NCI-H1105 treated with DMSO at 0.1 percent for 48 hours (cell line): Measurements from ENCODE around the gene NFIX.

ENCODE experiments used
- DNase-seq: peaks from one replicate; lab custom pipeline; 2025; lab: John Stamatoyannopoulos, UW

NFIX gene

DNA sequence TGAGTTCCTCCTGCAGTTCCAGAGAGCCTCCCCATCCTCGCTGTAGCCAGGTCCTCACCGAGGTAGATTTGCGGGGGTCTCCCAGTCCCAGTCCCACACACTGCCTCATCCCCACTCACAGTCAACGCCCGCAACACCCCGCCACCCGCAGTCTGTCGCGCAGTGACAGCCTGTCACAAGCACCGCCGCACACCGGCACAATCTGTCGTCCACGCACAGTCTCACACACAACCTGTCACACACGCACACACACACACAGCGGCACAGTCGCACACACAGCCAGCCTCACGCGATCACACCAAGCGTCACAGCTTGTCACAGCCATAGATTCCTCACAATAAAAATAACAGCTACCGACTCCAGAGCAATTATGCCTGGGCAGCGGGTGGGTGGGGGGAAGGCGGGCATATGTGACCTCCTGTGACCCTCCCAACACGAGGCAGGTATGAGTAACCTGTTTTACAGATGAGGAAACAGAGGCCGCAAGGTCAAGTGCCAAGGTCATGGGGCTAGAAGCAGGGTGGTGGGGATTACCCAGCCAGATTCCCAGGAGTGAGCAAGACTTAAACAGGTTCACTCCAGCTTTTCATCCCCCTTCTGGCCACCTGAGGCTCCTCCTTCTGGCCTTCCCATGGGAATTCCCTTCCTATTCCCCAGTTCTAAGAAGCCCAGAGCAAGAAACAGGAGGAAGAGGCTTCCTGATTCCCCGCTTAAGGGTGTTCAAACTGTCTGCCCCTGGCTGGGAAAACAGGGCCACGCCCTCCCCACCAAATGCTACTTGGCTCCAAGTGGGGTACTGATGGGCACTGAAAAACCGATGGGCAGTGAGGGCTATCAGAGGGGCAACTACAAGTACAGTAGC, 13.9 kb downstream of the NFIX start:
- DNase-seq = no peak

DNA sequence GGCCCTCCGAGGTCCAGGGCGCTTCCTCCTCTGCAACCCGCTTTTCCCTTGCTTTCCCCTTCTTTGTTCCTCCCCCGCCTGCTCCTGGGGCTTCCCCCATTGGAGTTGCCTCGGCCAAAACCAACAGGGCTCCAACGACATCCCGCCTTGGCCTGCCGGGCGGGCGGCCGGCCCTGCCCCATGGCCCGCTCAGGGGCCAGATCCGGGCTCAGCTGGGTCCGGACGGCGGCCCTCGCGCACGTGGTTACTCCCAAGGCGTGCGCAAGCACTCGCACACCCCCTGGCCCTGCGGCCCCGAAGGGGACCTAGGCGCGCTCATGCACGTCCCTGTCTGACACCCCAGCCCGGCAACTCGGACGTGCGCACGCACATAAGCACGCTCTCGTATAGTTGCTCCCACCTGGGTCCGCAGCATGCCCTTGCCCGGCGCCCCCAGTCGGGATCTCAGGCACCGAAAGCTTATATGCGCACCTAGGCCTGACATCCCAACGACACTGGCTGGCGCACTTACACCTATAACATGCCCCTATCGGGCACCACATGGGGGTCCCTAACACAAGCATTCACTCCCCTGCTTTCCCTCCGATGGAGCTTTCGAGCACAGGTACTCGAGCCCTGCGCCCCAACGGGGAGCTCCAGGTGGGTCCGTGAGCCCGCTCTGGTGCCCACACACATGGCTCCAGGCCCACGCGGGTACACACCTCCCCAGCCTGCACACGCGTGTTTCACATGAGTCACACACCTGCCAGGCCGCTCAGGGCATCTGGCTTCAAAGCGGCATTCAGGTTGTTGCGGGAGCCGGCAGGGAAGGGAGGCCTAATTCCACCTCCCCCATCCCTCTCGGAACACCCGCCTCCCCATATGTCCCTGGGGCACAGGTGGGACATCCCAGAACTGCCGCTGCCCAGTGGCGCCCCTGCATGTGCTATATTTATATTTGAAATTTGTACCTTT, 15.0 kb downstream of the NFIX start:
- no peak for DNase-seq

DNA sequence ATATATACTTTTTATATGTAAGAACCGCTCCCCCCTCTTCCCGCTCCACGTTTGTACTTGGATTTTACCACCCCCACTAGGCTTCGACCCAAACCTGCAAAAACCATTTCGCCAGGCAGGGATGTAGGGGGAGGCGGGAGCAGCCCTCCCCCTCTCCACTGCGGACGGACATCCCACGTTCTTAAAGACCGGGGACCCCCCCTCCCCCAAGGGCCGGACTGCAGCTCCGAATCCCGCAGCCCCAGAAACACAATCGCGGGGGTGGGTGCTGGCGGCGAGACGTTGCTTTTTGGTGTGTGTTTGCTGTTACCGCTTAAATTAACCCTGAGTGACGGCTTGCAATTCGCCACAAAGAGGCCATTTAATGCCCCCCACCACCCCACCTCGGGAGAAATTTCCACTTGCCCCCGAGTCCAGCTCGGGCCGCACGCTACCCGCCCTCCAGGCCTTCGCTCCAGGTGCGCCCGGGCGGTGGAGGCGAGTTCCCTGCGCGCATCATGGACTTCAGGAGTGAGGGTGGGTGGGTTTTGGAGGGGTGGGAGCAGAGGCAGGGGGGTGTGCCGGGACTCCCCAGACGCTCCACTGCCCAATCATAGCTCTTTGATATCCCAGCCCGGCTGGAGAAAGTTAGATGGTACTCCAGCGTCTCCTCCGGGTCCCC, 15.8 kb downstream of the NFIX start:
- no peak for DNase-seq

DNA sequence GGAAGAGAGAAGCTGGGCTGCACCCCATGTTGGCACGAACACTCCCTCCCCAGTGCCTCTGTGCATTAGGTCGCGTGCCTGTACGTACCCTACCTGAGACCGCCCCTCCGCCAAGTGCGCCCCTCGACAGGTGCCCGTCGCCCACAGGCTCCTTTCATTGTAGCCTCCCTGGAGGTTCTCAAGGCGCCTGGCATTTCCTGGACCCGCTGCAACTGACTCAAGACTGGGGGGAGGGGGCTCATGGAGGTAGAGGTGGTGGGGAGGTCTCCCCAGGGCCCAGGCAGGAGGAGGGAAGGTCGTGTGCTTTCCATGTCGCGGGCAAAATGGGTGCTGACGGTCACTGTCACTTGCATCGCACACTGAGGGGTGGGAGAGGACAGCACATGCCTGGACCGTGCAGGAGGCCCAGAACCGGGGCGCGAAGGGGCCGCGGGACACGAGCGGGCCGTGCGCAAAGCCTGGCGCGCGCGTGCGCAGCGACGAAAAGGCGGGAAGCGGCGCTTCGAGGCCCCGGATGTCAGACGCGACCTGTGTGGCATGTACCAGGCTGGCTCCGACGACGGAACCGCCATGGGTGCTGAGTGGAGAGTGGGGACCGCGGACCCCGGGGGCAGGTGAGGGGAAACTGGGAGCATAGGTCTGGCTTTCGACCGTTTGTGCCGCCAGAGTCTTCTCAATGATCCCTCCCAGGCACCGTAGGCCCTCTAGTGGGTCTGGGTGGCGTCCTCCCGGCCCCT, 16.5 kb downstream of the NFIX start:
- DNase-seq = no peak

DNA sequence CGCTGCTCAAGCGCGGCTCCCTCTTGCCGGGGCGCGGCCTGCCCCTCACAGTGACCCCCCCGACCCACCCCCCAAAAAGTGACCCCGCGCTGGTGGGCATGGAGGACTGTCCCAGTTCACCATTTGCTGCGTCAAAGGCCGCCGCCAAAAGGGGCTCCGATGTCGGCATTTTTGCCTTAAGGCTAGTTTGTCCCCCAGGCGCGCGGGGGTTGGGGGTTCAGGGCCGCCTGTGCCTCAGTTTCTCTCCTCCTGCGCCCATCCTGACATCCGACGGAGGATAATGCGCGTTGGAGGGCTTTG, 17.1 kb downstream of the NFIX start:
- DNase-seq = no peak

DNA sequence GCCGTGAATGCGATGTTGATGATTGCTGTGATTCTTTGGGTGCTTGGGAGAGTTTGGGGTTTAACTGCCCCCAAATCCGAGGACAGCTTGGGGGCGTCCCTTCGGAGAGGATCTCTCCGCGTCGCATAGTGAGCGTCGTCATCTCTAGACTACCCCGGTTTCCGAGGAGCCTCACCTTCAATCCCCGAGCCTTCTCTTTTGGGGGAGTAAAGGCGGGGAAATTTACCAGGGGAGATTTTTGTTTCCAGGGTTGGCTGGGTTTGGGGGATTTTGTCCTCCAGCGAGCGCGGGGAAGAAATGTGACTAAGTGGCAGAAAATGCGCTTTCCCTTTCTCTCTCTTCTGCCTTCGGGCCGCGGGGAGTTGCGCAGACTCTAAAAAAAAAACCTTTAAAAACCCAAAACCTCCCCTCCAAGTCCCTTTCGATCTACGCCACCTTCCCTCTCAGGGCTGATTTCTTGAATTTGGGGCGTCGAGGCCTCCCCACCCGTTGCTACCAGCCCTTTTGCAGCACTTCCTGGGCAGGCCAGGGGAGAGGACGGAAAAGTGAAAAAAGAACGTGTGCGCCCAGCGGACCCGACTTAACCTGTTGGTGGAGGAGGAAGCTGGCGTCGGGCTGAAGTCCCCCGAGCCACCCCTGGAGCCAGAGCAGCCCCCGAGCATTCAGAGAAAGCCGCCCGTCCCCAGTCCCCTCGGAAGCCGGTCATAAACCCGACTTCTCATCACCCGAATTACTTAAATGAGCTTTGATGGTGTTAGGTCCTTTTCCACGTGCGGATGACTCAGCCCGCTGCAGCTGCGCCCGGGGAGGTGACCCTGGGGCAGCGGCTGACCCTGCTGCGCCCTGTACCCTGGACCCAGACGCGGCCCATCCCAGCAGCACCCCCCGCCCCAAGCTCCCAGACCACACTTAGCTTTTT, 17.7 kb downstream of the NFIX start:
- no peak for DNase-seq

DNA sequence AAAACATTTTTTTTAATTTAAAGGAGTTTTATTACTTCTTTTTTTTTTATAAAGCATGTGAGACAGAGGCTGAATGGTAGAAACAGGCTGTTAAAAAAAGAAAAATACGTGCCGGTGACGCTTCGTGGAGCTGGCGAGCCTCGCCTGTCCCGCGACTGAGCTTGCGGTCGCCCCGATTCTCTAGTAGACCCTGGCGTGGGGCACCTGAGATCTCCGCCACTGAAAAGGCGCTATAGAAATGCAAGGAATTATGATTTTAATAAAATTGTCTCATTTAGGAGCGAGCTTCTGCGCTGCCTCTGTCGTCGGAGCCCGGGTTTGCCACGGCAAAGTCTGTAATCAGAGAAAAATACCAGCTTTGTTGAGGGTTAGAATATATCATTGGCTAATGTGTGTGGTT, 18.4 kb downstream of the NFIX start:
- no peak for DNase-seq

DNA sequence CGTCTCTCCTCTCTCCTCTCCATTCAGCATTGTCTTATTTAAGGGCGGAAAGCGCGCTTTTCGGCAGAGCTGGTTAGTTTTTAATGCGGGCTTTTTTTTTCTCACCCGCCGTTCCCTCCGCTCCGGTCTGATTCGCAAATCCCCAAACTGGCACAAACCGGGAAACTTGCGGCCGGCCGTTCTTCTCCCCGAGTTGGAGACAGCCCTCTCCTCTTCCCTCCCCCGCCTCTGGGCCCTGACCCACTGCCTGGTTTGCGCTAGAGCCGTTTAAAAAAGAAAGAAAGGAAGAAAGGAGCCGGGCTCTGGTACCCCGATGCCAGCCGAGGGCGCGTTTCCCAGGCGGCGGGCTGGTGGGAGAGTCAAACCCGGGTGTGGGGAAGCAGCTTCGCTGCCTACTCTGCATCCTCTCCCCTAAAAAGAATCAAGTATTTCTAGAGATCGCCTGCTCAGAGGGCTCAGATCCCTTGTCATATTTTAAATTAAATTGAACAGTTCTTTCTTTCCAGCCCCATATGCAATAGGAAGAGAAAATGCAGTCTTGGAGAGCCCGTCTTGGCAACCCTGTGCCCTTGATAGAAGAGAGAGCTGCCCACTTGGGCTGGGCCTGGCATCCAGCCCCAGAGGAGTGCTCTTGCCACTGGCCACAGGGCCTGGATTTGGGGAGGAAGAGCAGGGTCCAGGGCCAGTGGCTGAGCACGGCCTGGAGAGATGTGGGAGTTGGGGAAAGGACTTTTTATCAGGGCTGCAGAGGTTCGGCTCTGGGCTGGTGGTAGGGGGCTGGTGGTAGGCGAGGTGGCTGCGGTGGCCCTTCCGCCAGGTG, 19.0 kb downstream of the NFIX start:
- no peak for DNase-seq

DNA sequence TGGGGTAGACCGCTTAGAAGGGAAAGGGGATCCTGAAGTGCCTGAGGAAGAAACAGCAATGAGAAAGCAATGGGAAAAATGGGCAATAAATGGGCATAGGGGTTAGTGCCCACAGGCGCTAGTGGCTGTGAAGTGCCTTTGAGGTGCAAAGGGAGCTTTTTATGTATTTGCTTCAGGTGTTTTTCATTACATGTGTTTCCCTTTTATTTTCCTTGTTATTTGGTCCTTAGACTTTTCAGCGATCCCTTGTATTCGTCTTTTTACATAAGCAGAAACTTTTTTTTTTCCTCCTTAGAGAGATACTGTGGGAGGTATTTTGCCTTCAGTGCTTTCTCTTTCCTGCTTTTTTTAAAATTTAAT, 19.6 kb downstream of the NFIX start:
- DNase-seq = no peak

DNA sequence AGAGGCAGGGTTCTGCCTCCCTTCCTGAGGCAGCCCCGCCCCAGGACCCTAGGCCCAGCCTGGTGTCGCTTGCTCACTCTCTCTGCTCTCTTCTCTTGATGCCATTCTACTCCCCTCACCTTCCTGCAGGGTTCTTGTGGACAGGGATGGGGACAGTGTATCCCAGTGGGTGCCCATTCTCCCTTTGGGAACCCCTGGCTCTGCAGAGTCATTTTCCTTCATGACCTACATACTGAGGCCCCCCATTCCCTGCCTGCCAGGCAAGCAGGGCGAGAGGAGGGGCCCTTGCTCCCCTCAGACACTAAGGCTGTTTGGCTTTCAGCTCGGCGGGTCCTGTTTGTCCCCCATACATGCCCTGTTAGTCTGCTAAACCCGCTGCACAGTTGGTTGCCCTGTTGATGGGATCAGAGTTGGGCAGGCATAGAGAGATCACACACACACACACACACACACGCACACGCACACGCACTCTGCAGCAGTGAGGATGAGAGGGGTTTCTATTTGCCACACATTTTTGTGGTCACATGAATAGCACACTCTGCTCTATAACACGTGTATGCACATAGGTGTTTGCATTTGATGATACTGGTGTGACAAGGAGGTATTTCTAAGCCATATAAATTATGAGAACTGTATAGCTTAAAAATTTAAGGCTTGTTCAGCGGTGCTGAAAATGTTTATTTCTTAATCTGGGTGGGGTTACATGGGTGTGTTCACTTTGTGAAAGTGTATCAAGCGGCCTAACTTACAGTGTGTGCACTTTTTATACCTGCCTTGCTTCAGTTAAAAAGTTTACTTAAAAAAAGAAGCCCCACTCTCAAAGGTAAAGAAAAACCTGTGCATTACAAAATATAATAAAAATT, 20.3 kb downstream of the NFIX start:
- DNase-seq = no peak

DNA sequence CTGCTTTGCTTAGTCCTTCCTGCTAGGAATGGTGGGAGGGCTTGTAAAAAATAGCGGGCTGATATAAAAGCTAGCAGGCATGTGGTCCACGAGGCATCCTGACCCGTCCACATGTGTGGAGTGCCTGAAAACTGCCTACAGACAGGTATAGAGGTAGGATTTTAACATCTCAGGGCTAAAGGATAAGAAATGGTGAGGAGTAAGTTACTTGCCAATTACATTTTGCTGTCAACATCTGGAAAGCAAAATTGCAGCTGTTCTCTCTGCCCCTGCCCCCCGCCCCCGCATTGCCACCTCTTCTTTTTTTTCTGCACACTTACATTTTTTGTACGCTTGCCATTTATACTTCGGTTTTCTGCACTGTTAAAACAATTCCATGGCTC, 21.0 kb downstream of the NFIX start:
- no peak for DNase-seq

DNA sequence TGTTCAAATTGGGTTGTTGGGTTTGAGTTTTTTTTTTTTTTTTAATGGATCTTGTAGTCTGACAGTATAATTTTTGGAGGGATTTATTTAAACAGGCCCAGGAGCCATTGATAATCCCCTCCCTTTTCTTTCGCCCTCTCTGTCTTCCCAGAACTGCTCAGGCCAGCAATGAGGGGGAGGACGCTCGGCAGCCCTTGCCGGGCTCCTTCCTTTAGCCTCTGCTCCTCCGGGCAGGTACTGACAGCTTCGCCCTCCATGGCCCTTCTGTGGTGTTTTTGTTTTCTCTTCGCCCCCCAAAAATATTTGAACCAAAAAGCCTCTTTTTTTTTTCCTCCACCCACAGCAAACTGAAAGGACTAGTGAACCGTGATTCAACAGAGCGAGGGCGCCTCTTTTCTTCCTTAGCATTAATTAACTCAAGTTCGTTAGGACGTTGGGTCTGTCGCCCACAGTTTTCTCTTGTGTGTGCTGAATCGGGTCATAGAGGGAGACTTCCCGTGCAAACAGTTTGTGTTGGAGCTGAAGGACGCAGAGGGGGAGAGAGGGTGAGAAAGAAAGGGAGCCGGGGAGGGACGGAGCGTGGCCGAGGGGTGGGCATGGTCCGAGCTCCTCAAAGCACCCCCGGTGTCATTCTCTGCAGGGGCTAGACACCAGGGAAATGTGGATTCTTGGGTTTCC, 21.5 kb downstream of the NFIX start:
- DNase-seq = no peak

DNA sequence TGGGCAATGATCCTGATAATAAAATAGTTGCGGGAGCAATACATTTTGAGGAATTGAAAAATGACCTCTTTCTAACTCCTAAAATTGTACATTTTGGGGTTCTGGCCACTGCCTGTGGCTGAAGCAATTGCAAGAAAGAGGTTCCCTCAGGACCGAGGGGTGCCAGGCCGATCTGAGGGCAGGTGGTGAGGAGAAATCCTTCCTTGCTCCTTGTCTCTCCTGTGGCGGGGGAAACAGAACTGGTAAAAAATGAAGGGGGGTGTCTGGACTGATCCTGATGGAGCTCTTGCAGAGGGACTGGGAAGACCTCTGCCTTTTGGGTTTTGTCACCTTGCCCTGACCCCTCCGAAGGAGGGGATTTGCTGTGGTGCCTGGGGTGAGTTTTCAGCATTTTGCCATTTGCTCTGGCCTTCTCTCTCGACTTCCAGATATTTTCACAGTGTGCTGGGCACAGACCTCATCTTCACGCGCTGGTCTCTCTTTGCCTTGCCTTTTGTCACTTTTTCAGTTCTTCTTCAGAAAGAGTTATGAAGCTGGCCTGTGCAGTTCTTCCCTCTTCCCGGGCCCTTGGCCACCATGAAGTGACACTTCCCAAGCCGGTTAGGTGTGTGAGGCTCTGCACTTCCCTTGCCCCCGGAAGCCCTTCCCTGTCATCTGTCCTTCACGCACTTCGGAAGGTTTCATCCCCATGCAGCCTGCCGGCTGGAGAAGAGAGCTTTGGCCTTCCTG, 22.2 kb downstream of the NFIX start:
- DNase-seq = no peak

DNA sequence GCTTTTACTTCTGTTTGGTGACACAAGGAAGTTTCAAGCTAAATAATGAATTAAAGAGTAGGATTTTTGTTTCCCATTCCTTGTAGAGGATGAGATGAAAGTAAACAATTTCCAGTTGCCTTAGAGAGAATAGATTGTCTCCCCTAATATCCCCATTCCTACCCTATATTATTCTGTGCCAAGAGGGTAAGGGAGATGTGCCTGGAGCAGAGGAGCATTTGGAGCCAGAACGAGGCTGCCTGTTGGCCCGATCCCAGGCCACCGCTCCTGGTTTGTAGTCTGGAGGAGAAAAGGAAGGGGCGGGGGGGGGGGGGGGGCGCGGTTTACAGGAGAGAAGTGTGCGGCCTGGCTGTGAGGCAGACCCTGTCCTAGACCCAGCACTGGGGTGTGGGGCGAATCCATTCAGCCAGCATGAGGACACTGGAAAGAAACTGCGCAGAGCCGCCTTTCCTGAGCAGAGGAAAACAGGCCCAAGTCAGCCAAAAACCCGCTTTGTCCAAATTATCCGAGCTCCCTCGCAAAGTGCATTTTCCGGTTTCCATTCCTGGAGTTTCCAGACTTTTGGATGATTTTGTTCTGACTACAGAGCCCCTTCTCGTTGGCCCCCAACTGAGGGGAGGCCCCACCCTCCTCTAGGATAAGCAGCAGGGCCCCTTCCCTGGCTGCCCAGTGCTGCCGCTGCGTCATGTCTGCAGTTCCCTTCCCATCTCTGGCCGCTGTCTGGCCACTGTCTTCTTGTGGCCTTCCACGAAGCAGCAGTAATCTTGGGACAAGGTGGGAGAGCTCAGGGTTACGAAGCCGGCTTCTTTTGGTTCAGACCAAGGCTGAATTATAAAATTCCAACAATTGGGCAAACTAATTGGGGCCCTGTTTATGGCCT, 23.0 kb downstream of the NFIX start:
- no peak for DNase-seq

DNA sequence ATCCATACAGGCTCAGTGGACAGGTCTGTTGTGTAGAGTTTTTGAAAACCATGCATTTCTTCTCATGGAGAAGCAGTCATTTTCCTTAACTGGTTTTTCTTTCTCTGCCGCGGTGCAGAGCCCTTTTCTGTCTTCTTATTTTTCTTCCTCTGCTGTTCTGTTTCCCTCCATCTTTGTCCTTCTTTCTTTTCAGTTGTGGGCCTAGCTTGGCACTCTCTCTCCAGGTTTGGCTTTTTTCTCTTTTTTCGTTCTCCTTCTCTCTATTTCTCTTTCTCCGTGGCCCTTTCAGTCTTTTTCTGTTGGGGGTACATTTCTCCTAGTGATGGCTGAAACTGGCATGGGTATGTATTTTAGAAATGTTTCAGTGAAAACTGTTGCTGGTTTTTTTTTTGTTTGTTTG, 24.1 kb downstream of the NFIX start:
- no peak for DNase-seq

DNA sequence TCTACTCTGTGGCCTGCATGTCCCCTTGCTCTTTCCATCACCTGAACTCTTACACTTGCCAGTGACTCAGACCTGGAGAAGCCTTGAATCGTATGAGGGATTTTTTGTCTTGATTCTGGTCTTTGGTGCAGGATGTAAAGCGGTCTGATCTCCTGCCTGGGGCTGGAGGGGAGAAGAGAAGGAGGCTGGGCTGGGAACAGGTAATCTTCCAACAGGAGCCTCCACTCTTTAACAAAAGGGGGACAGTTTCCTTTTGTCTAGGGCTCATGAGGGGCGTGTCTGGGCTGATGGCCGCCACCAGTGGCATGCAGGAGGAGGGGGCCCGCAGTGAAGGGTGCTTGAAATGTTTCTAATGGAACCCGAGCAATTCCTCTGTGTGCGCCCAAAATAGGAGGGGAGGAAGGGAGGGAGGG, 24.7 kb downstream of the NFIX start:
- no peak for DNase-seq
